Endothelial cell of umbilical vein (primary cell): ENCODE data around the gene NRROS. TPM values are rescaled to one million over a fixed set of nuclear protein-coding genes. Genes with fewer than 3 reads are reported as not detected.

Experiments used
- BruUV-seq: library from RNA; stranded (reverse); fragments of 400-500 nt; replicated peaks from 2 replicates; lab custom pipeline; 2021; lab: Mats Ljungman, UMichigan
- CTCF ChIA-PET: fragments of 300-600, 350-600 bp; sonication (Branson Sonifier 250); formaldehyde crosslinking; loops from one replicate; lab custom pipeline; 2021; ENCODE audit warnings: antibody characterized with exemption, inconsistent platforms; lab: Charles Lee
- POLR2A ChIA-PET: fragments of 300-600, 350-600 bp; sonication (Branson Sonifier 250); formaldehyde crosslinking; loops from one replicate; lab custom pipeline; 2021; ENCODE audit warnings: antibody characterized with exemption, inconsistent platforms; lab: Charles Lee
- DNase-seq: peaks from one replicate; pipeline ENCODE4 v3.0.0-alpha.2; 2011; ENCODE audit warnings: low read depth, low spot score
- FAIRE-seq: peaks from 2 replicates; lab custom pipeline; 2011; peaks lifted over from hg19 to GRCh38; lab: Jason Lieb, UNC
- H2AFZ ChIP-seq: 2 replicates; pipeline ENCODE4 v1.6.0; 2012; ENCODE audit warnings: low read depth, low read length, control low read depth, inconsistent platforms
- H3K27ac ChIP-seq: 2 replicates; pipeline ENCODE4 v1.5.1; 2011; ENCODE audit warnings: low read depth, mild to moderate bottlenecking, control low read depth, low read length, moderate library complexity; ENCODE audit not compliant: insufficient read depth
- H3K27me3 ChIP-seq, 2 experiments: 2 replicates each; pipeline versions ENCODE4 v1.6.0 to v1.6.1; 2011; ENCODE audit warnings: low read length in 2 of 2, mixed read lengths in 1 of 2; ENCODE audit not compliant: control insufficient read depth in 2 of 2, insufficient read depth in 2 of 2
- H3K36me3 ChIP-seq, 2 experiments: 2 replicates in 1 of 2; 3 replicates in 1 of 2; pipeline ENCODE4 v1.5.1; 2011; ENCODE audit warnings: low read length in 2 of 2, mild to moderate bottlenecking in 1 of 2, moderate library complexity in 1 of 2; ENCODE audit not compliant: control insufficient read depth in 2 of 2, insufficient read depth in 2 of 2; ENCODE audit errors: extremely low read depth in 1 of 2
- H3K4me1 ChIP-seq: 3 replicates; pipeline ENCODE4 v1.5.1; 2011; ENCODE audit warnings: mild to moderate bottlenecking, low read length; ENCODE audit not compliant: control insufficient read depth, insufficient read depth; ENCODE audit errors: extremely low read depth
- H3K4me2 ChIP-seq: 2 replicates; pipeline ENCODE4 v1.6.1; 2011; ENCODE audit warnings: low read length, control low read depth, mixed read lengths; ENCODE audit not compliant: insufficient read depth
- H3K4me3 ChIP-seq, 3 experiments: fragments of 200-600 bp in 1 of 3; sonication (generic), shearing (Covaris generic) in 1 of 3; replicated peaks in 1 of 3; 2 replicates each; pipeline ENCODE4 v1.5.1; 2011 to 2016; ENCODE audit warnings: control low read depth in 3 of 3, low read length in 3 of 3, mild to moderate bottlenecking in 2 of 3, inconsistent platforms in 1 of 3, low read depth in 1 of 3, moderate library complexity in 1 of 3; ENCODE audit not compliant: insufficient read depth in 1 of 3
- H3K79me2 ChIP-seq: 2 replicates; pipeline ENCODE4 v1.6.0; 2012; ENCODE audit warnings: low read length, inconsistent platforms; ENCODE audit not compliant: control insufficient read depth, insufficient read depth
- H3K9ac ChIP-seq: replicated peaks from 2 replicates; pipeline ENCODE3; 2011; ENCODE audit warnings: low read length, control low read depth; ENCODE audit not compliant: insufficient read depth; ENCODE audit errors: extremely low read depth
- H3K9me1 ChIP-seq: replicated peaks from 3 replicates; pipeline ENCODE4 v1.6.0; 2011; ENCODE audit warnings: mild to moderate bottlenecking, low read length; ENCODE audit not compliant: control insufficient read depth, insufficient read depth; ENCODE audit errors: extremely low read depth
- H3K9me3 ChIP-seq: replicated peaks from 2 replicates; pipeline ENCODE4 v1.5.1; 2012; ENCODE audit warnings: low read length, inconsistent platforms; ENCODE audit not compliant: control insufficient read depth, insufficient read depth
- H4K20me1 ChIP-seq: replicated peaks from 2 replicates; pipeline ENCODE3; 2011; ENCODE audit warnings: mild to moderate bottlenecking, low read length; ENCODE audit not compliant: control insufficient read depth, insufficient read depth; ENCODE audit errors: extremely low read depth
- CTCF ChIP-seq, 2 donors: IDR thresholded peaks; 1 replicate in 1 of 2; 2 replicates in 1 of 2; pipeline ENCODE4 v1.5.1; 2011; ENCODE audit warnings: low read length in 2 of 2, mild to moderate bottlenecking in 2 of 2, moderate library complexity in 2 of 2, control low read depth in 1 of 2, inconsistent platforms in 1 of 2, low read depth in 1 of 2; ENCODE audit not compliant: insufficient read depth in 1 of 2; ENCODE audit errors: extremely low read depth in 1 of 2
- EZH2 ChIP-seq: IDR thresholded peaks from 2 replicates; pipeline ENCODE4 v1.6.1; 2012; ENCODE audit warnings: borderline replicate concordance, low read depth, mild to moderate bottlenecking, moderate library complexity, low read length, inconsistent platforms; ENCODE audit not compliant: severe bottlenecking
- FOS ChIP-seq: IDR thresholded peaks from 2 replicates; pipeline ENCODE4 v1.6.1; 2011; ENCODE audit warnings: mild to moderate bottlenecking, low read length, moderate library complexity, borderline replicate concordance; ENCODE audit not compliant: insufficient read depth
- GATA2 ChIP-seq: IDR thresholded peaks from 2 replicates; pipeline ENCODE4 v1.7.0; 2011; ENCODE audit warnings: low read depth, mild to moderate bottlenecking, moderate library complexity, mixed read lengths, low read length; ENCODE audit not compliant: insufficient read length, insufficient read depth
- JUN ChIP-seq: IDR thresholded peaks from 2 replicates; pipeline ENCODE4 v1.6.1; 2011; ENCODE audit warnings: borderline replicate concordance, low read depth; ENCODE audit not compliant: insufficient read length, insufficient read depth
- MAX ChIP-seq: IDR thresholded peaks from 2 replicates; pipeline ENCODE4 v1.6.1; 2011; ENCODE audit not compliant: insufficient read depth, insufficient read length
- MYC ChIP-seq: IDR thresholded peaks from one replicate; pipeline ENCODE4 v1.6.1; 2011; ENCODE audit warnings: mild to moderate bottlenecking, low read depth, low read length
- POLR2A ChIP-seq: IDR thresholded peaks from 2 replicates; pipeline ENCODE4 v1.6.1; 2012; ENCODE audit warnings: low read depth, mild to moderate bottlenecking, control low read depth, low read length
- POLR2AphosphoS5 ChIP-seq: IDR thresholded peaks from 2 replicates; pipeline ENCODE4 v1.6.1; 2012; ENCODE audit warnings: low read depth, mild to moderate bottlenecking, control low read depth, low read length, moderate library complexity; ENCODE audit not compliant: insufficient read depth
- dilution Hi-C: fragments of 300-500 bp; cut with MboI; formaldehyde crosslinking; loops from one replicate; pipeline ENCODE4 v1.15.0; 2019; ENCODE audit warnings: low sequenced_read_pairs; ENCODE audit not compliant: extremely low pct_ligation_motif_present
- intact Hi-C: fragments of 100-400 bp; cut with micrococcal nuclease; formaldehyde crosslinking; loops from one replicate; pipeline ENCODE4 v1.10.0; 2022
- polyA plus RNA-seq, 4 experiments: library from polyadenylated mRNA; depleted of rRNA in 3 of 4; stranded (reverse) in 3 of 4; unstranded in 1 of 4; fragments of >200 nt; gene quantifications; 2 replicates each; pipeline versions ENCODE4 v1.2.1 to v1.2.3, GENCODE V29; 2011 to 2012; ENCODE audit warnings: missing spikeins in 1 of 4
- total RNA-seq: library from RNA; stranded (reverse); gene quantifications from 2 replicates; pipeline ENCODE4 v1.2.3, GENCODE V29; 2021

Gene NRROS
- total and polyA plus RNA-seq, 2 donors (not counting 3 experiments of a cell fraction or from before 2014, with no cell fraction given), result 8.1 to 15.6 TPM

GRCh38 chr3:196686436-196686835 is 46.9 kb downstream of the NRROS start:
- TF ChIP-seq GATA2 (no peak), JUN (no peak), FOS (no peak), POLR2AphosphoS5 (no peak), MAX (no peak), MYC (no peak), CTCF (IDR thresholded peaks at IDR 0.05; ENCODE audit: extremely low read depth in 1 of 2, insufficient read depth in 1 of 2, low read depth in 1 of 2, low read length in 2 of 2) (no peak), POLR2A (no peak), EZH2 (no peak)
- no TSS peak for BruUV-seq
- H3K27ac ChIP-seq, result no peak overlapping the region
- no peak for FAIRE-seq
- H3K27me3 ChIP-seq, result peaks cover 0 to 3% of the 10 kb centered on the region in 2 experiments
- H3K9me3 ChIP-seq, result no peaks in the 10 kb centered on the region
- no peak overlapping the region for H3K4me2 ChIP-seq
- no peak overlapping the region for H3K4me3 ChIP-seq
- POLR2A ChIA-PET, result no interaction called here
- DNase-seq, result no peak
- intact Hi-C loops (no loop called here), dilution Hi-C loops (loop anchor here (5.0 kb wide), 1 partner anchor 79 kb away; no protein-coding TSS in a partner anchor)
- CTCF ChIA-PET, result interaction anchor here (1.7 to 11.4 kb wide), 3 partner anchors 21 to 163 kb away, joined by 8 to 334 read pairs (median 13); no protein-coding TSS in a partner anchor
- H3K4me1 ChIP-seq, result peaks cover 7% of the 10 kb centered on the region
- no peaks in the 10 kb centered on the region for H4K20me1 ChIP-seq
- H3K36me3 ChIP-seq, result no peaks in the 10 kb centered on the region
- H3K79me2 ChIP-seq, result no peaks in the 10 kb centered on the region
- H2AFZ ChIP-seq, result no peak overlapping the region
- no peaks in the 10 kb centered on the region for H3K9me1 ChIP-seq
- H3K9ac ChIP-seq, result no peak overlapping the region
